Thyroid gland (tissue), 4 donors: ENCODE measurements around the gene ABCB6. TPM values are rescaled to one million over a fixed set of nuclear protein-coding genes. Genes with fewer than 3 reads are reported as not detected.

Experiments used
- DNase-seq, 2 donors: peaks; one replicate each; pipeline ENCODE4 v3.0.0-alpha.2; 2019
- H3K27ac ChIP-seq, 3 donors: fragments of 200-600 bp; sonication (generic); 1 replicate in 2 of 3; 2 replicates in 1 of 3; pipeline ENCODE4 v1.5.1; 2016 to 2019; ENCODE audit warnings: mild to moderate bottlenecking in 1 of 3, moderate library complexity in 1 of 3
- H3K27me3 ChIP-seq: fragments of 200-600 bp; sonication (generic); one replicate; pipeline ENCODE4 v1.5.1; 2019
- H3K36me3 ChIP-seq, 2 donors: fragments of 200-600 bp; sonication (generic); one replicate each; pipeline ENCODE4 v1.5.1; 2016 to 2019
- H3K4me1 ChIP-seq, 2 donors: fragments of 200-600 bp; sonication (generic); one replicate each; pipeline ENCODE4 v1.5.1; 2017 to 2019
- H3K4me3 ChIP-seq, 3 donors: fragments of 200-600 bp; sonication (generic); replicated peaks in 1 of 3; 1 replicate in 2 of 3; 2 replicates in 1 of 3; pipeline ENCODE4 v1.5.1; 2016; ENCODE audit warnings: mild to moderate bottlenecking in 1 of 3
- H3K9me3 ChIP-seq: fragments of 200-600 bp; sonication (generic); one replicate; pipeline ENCODE4 v1.5.1; 2017
- POLR2A ChIP-seq, 2 donors: fragments of 450-650 bp; IDR thresholded peaks; one replicate each; pipeline ENCODE4 v1.6.1; 2017; ENCODE audit warnings: antibody characterized with exemption in 2 of 2, mild to moderate bottlenecking in 2 of 2, moderate library complexity in 1 of 2
- WGBS, 2 donors: methylation state at CpG; one replicate each; pipeline ENCODE4 v1.1.5; 2017; 5-methylcytosine and 5-hydroxymethylcytosine counted together
- intact Hi-C: fragments of 100-400 bp; cut with DNase I; formaldehyde crosslinking; loops from one replicate; pipeline ENCODE4 v1.15.1; 2023
- total RNA-seq, 4 donors: library from RNA; depleted of rRNA; stranded (reverse); fragments of >200 nt; gene quantifications; one replicate each; pipeline ENCODE4 v1.2.3, GENCODE V29; 2016
- TF ChIP-seq, protein P1 (sequence below), 6 experiments: fragments of 200-600 bp in 3 of 6; fragments of 450-650 bp in 3 of 6; sonication (generic) in 3 of 6; IDR thresholded peaks; one replicate each; pipeline ENCODE4 v1.5.1; 2016 to 2019; ENCODE audit warnings: antibody characterized with exemption in 6 of 6, mild to moderate bottlenecking in 2 of 6, inconsistent platforms in 1 of 6, moderate library complexity in 1 of 6

Gene ABCB6
- total RNA-seq, 4 donors from 2014 or later = 29.6 to 96.8 (median 63.6) TPM

DNA sequence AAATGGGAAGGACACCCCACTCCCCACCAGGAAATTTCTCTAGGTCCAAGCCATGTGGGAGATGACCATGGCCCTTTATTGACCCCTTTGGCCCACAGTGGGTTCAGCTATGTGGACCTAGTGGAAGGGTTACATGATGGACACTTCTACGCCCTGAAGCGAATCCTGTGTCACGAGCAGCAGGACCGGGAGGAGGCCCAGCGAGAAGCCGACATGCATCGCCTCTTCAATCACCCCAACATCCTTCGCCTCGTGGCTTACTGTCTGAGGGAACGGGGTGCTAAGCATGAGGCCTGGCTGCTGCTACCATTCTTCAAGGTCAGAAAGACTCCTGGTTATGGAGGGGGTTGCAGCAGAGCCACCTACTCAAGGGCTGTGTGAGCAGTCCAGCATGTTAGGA is 27.8 kb upstream of the ABCB6 start:
- Histone ChIP-seq H3K27me3 (no peaks in the 10 kb centered on the region), H3K9me3 (no peaks in the 10 kb centered on the region), H3K27ac (peak overlapping the region in 1 of 3 donors; percentile 86), H3K4me1 (peaks cover 24 to 53% of the 10 kb centered on the region in 2 donors), H3K4me3 (no peak overlapping the region), H3K36me3 (peaks cover 0 to 4% of the 10 kb centered on the region in 2 donors)
- WGBS, 2 donors = 91 to 96% methylated on average over 7 to 10 of the region's 10 CpGs
- DNase-seq = no peak
- intact Hi-C loops = loop anchor here (5.0 kb wide), 1 partner anchor 36 kb away; no protein-coding TSS in a partner anchor
- TF ChIP-seq, protein P1, sequence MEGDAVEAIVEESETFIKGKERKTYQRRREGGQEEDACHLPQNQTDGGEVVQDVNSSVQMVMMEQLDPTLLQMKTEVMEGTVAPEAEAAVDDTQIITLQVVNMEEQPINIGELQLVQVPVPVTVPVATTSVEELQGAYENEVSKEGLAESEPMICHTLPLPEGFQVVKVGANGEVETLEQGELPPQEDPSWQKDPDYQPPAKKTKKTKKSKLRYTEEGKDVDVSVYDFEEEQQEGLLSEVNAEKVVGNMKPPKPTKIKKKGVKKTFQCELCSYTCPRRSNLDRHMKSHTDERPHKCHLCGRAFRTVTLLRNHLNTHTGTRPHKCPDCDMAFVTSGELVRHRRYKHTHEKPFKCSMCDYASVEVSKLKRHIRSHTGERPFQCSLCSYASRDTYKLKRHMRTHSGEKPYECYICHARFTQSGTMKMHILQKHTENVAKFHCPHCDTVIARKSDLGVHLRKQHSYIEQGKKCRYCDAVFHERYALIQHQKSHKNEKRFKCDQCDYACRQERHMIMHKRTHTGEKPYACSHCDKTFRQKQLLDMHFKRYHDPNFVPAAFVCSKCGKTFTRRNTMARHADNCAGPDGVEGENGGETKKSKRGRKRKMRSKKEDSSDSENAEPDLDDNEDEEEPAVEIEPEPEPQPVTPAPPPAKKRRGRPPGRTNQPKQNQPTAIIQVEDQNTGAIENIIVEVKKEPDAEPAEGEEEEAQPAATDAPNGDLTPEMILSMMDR (IDR thresholded peaks at IDR 0.05) = no peak
- no peak for TF ChIP-seq POLR2A (IDR thresholded peaks at IDR 0.05)

DNA sequence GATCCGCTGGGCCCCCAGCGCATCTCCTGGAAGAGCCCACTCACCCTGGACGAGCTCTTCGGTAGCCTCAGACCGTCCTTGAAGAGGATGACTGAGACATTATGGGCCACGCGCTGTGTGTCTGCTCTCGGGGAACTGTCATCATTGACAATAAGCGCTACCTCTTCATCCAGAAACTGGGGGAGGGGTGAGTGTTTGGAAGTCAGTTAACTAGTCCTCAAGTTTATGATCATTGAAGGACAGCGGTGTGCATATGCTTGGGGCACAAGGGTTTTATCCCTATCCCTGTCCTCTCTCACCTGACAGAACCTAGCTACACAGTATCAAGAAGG is 27.1 kb upstream of the ABCB6 start:
- Histone ChIP-seq H3K36me3 (peaks cover 0 to 4% of the 10 kb centered on the region in 2 donors), H3K4me1 (peaks cover 24 to 53% of the 10 kb centered on the region in 2 donors), H3K9me3 (no peaks in the 10 kb centered on the region), H3K4me3 (peak overlapping the region; percentile 21 to 83 (median 72)), H3K27me3 (no peaks in the 10 kb centered on the region), H3K27ac (peak overlapping the region; percentile 35 to 89 (median 86))
- TF ChIP-seq POLR2A (IDR thresholded peaks at IDR 0.05) = no peak
- TF ChIP-seq, protein P1 (IDR thresholded peaks at IDR 0.05) = no peak
- DNase-seq = no peak
- intact Hi-C loops = loop anchor here (5.0 kb wide), 1 partner anchor 36 kb away; no protein-coding TSS in a partner anchor
- WGBS, 2 donors = 15 to 17% methylated on average over 10 of the region's 10 CpGs

DNA sequence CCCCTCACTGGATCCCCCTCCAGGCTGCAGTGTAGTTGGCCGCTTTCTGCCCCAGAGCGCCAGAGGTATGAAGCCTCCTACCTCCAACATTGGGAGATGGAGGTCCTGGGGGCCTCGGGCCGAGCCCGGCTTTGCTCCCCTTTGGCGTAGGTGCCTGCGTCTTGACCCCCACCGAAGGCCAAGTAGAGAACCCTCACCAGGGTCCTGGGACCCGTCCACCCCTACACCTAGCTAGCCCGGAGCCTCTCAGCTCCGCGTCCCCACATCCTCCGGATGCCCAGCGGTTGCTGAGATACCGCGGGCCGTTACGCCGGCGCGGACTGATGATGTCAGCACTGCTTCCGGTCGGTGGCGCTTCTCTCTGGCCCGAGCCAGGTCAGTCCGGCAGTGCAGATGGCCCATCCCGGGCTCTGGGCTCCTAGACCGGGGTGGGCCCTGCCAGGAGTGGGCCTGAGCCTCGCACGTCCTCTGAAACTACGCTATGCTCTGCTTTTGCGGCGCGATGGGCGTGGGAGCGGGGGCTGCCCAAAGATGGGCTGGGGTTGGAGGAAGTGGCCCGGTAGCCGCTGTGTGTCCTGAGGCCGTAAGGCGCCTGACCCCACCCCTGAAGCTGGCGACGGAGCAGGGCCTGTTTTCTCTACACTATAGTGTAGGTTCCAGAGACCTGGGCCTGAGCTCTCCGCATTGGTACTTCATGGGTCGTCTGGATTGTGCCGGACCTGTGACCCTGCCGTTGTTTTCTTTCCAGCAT is 26.6 kb upstream of the ABCB6 start, which contains the start of the genes GLB1L and STK16:
Gene GLB1L (minus strand): TSS at position 297 of the 751 bp plus-strand sequence. CDS start 1,871 bp downstream, outside the sequence.
Gene STK16 (plus strand): TSS at position 332 of the 751 bp plus-strand sequence. CDS start 521 bp downstream, outside the sequence.
- peak; percentile 93 to 94 for DNase-seq
- intact Hi-C loops = loop anchor here (5.0 kb wide), 1 partner anchor 37 kb away; no protein-coding TSS in a partner anchor
- peak in 1 of 2 donors; percentile 88 for TF ChIP-seq POLR2A (IDR thresholded peaks at IDR 0.05)
- TF ChIP-seq, protein P1 (IDR thresholded peaks at IDR 0.05) = peak in 1 of 6 experiments; percentile 7
- no peaks in the 10 kb centered on the region for H3K9me3 ChIP-seq
- H3K4me3 ChIP-seq = peak within 1 kb of the TSS; percentile 21 to 83 (median 72)
- WGBS, 2 donors = 2 to 3% methylated on average over 7 to 16 of the region's 46 CpGs
- peak within 1 kb of the TSS; percentile 35 to 89 (median 86) for H3K27ac ChIP-seq
- no peaks in the 10 kb centered on the region for H3K27me3 ChIP-seq
- H3K36me3 ChIP-seq = peaks cover 0 to 4% of the 10 kb centered on the region in 2 donors
- peaks cover 22 to 49% of the 10 kb centered on the region in 2 donors for H3K4me1 ChIP-seq

DNA sequence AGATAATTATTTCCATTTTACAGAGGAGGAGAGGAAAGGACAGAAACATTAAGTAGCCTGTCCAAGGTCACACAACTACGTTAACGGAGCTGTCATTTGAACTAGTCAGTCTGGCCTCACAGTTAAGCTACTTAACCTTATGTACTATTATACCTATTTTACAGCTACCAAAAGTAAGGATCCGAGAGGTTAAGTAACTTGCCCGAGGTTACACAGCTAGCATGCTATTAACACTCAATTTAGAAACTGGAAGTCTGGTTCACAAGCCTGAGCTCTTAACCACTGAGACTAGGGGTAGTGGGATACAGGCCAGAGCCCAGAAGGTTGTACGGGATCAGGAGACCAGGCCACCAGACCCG is 26.0 kb upstream of the ABCB6 start:
- intact Hi-C loops = loop anchor here (5.0 kb wide), 1 partner anchor 38 kb away; no protein-coding TSS in a partner anchor
- no peak for DNase-seq
- Histone ChIP-seq H3K9me3 (no peaks in the 10 kb centered on the region), H3K36me3 (peaks cover 0 to 4% of the 10 kb centered on the region in 2 donors), H3K4me3 (peak overlapping the region; percentile 21 to 83 (median 72)), H3K27ac (peak overlapping the region; percentile 35 to 89 (median 86)), H3K27me3 (no peaks in the 10 kb centered on the region), H3K4me1 (peaks cover 17 to 44% of the 10 kb centered on the region in 2 donors)
- WGBS, 2 donors = 50 to 54% methylated on average over 5 to 6 of the region's 6 CpGs
- TF ChIP-seq POLR2A (IDR thresholded peaks at IDR 0.05) = no peak
- TF ChIP-seq, protein P1 (IDR thresholded peaks at IDR 0.05) = no peak
